NT2/D1 (cell line): ENCODE data around the gene LYSMD4.

Experiments
- YY1 ChIP-seq: IDR thresholded peaks from 2 replicates; pipeline ENCODE4 v1.6.1; 2011; ENCODE audit not compliant: insufficient read length, insufficient read depth
- ZNF274 ChIP-seq: IDR thresholded peaks from 2 replicates; pipeline ENCODE4 v1.6.1; 2011; ENCODE audit warnings: mild to moderate bottlenecking, low read depth, low read length

DNA sequence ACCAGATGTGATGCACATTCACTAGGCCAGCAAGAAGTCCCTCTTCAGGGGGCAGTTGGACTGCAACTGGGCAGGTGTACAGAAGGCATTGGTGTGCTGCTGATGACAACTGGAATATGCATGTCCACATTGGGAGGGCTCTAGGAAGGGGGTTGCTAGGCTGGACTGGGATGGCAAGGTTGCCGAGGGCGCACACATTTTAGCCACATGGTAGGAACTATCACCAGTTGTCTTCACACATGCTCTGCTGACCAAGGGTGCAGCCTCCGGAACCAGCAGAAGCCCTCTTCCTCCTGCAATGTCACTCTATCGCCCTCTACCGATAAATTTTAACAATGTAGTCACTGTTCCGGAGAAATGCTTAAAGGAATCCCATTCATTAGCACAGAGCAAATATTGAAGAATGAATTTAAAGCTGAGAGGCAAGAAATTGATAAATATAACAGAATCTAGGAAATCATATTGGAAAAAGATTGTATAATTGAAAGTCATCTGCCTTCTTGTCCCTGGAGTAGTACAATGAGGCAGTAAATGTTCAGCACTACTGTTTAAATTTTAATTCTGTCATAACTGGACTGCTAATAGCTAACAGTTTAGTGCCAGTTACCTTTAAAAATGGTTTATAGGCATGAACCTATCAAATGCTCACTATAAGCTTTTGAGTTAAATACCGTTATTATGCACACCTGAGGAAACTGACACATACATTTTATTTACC, 22.6 kb upstream of the LYSMD4 start:
- TF ChIP-seq ZNF274: no peak
- TF ChIP-seq YY1: no peak
